Measurements from ENCODE around the gene CDR2.

The CDR2 gene

GRCh38 chr16:22325598-22326368 lies 48.6 kb downstream of the CDR2 start:
- no peak overlapping the region for H3K4me3 ChIP-seq (ENCODE audit: low read depth, low read length)
- TF ChIP-seq CTCF (conservative IDR thresholded peaks at IDR 0.05; ENCODE audit: low read depth, low read length) = no peak
- no peak for DNase-seq (ENCODE audit: low read depth)

DNA sequence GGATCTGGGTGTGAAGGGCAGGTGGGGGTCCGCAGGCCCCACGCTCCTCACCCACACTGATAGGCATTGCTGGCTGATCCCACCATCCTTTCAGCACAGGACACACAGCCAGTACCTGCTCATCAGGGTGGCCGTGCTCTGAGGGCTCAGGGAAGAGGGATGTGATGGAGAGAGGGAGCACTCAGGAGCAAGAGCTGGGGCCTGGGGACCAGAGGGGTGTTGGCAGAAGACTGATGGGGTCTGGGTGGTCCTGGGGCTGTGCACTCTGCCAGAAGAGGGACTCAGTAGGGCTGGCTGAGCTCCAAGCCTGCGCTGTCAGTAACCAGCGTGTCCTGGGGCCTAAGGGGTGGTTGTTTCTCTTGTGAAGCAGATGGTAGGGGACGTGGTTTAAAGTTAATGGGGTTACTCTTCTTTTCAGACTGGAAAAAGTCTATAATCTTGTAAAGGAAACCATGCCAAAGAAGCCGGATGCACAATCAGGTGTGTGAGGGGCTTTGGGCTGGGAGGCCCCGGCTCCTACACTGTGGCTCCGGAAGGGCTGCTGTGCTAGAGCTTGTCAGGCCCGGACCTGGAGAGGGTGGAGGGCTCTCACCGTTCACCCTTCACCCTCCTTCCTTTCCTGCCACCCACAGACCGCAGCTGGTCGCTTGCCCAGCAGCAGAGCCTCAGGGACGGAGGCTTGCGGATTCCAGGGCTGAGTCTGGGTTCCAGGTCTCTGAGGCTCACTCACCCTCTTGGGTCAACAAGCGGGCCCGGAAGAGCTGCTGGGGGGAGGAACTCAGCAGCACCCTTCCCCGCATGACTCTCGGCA lies 49.4 kb downstream of the CDR2 start:
- no peak for DNase-seq (ENCODE audit: low read depth)
- H3K4me3 ChIP-seq (ENCODE audit: low read depth, low read length) = no peak overlapping the region
- no peak for TF ChIP-seq CTCF (conservative IDR thresholded peaks at IDR 0.05; ENCODE audit: low read depth, low read length)

- H3K4me3 ChIP-seq (ENCODE audit: low read depth, low read length) = no peak overlapping the region
- DNase-seq (ENCODE audit: low read depth) = no peak
- no peak for TF ChIP-seq CTCF (conservative IDR thresholded peaks at IDR 0.05; ENCODE audit: low read depth, low read length)
Observed at GRCh38 chr16:22323959-22324786, 50.2 kb downstream of the CDR2 start.

DNA sequence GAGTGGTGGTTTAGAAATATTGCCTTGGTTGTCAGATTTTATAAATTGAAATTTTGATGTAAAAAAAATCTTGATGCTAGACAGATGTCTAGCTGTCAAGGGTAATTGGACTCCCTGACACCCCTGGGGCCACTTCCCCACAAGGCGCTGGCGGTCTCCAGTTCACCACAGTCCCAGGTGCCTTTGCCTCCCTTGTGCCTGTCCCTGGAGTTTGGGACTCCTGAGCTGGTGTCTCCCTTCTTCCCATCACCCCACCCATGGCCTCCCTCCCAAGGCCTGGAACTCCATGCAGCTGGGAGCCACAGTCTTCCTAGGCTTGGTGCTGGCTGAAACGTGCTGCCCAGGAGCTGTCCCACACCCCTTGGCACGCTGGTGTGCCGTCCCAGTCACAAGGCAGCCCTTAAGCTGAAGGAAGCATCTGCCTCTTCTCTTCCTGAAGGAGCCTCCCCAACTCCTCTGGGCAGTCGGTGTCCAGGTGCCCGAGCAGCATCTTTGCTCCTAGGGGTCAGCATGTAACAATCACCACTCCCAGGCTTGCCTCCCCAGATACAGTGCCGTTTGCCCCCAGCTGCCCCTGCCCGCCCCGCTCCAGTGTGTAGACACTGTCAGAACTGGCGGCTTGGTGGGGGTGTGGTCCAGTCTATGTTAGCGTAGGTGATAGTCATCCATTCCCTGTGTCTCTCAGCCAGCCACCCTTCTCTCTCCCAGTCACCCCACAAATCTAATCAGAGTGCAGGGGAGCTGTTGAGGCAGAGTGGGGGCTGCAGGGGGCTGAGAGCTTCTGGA lies 51.1 kb downstream of the CDR2 start:
- DNase-seq (ENCODE audit: low read depth) = no peak
- H3K4me3 ChIP-seq (ENCODE audit: low read depth, low read length) = no peak overlapping the region
- no peak for TF ChIP-seq CTCF (conservative IDR thresholded peaks at IDR 0.05; ENCODE audit: low read depth, low read length)

DNA sequence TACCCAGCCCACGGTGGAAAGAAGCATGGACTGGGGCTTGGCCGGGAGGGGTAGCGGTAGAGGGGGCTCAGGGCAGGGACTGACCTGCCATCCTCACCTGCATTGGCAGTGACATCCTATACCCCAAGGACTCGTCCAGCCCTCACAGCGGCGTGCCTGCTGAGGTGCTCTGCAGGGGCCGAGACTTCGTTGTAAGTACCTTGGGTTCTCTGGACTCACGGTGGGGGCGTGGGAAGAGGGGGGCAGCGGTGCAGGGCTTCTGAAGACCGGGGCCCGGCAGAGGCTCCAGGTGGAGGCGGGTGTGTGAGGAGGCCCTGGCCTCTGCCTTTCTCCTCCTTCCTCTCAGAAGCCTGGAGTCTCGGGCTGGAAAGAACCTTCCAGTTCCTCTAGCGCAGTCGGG lies 51.7 kb downstream of the CDR2 start:
- DNase-seq (ENCODE audit: low read depth) = no peak
- TF ChIP-seq CTCF (conservative IDR thresholded peaks at IDR 0.05; ENCODE audit: low read depth, low read length) = no peak
- no peak overlapping the region for H3K4me3 ChIP-seq (ENCODE audit: low read depth, low read length)

- H3K4me3 ChIP-seq (ENCODE audit: low read depth, low read length) = no peak overlapping the region
- TF ChIP-seq CTCF (conservative IDR thresholded peaks at IDR 0.05; ENCODE audit: low read depth, low read length) = no peak
Observed at GRCh38 chr16:22322021-22322471, 52.4 kb downstream of the CDR2 start.

More at GRCh38 chr16:22322021-22322471, 52.4 kb downstream of the CDR2 start:
- DNase-seq (ENCODE audit: low read depth) = no peak

Data from choroid plexus epithelial cell (primary cell).